CD4-positive, alpha-beta memory T cell (primary cell): ENCODE data around the gene SGCA. TPM values are rescaled to one million over a fixed set of nuclear protein-coding genes. Genes with fewer than 3 reads are reported as not detected.
A peak's percentile ranks its signal among the peaks of the same experiment; 100 is the strongest.

Experiments
- CTCF ChIA-PET: fragments of 350-600 bp; sonication (Branson Sonifier 250); formaldehyde crosslinking; loops from one replicate; lab custom pipeline; 2021; ENCODE audit warnings: inconsistent platforms; ENCODE audit not compliant: partially characterized antibody; lab: Charles Lee
- POLR2A ChIA-PET: fragments of 350-600 bp; sonication (Branson Sonifier 250); formaldehyde crosslinking; loops from one replicate; lab custom pipeline; 2021; ENCODE audit not compliant: partially characterized antibody; lab: Charles Lee
- DNase-seq, 5 donors: peaks; one replicate each; pipeline versions ENCODE4 v3.0.0 to v3.0.0-alpha.2; 2020 to 2022; ENCODE audit warnings: mixed read lengths in 1 of 5
- H3K27ac ChIP-seq: one replicate; pipeline ENCODE4 v1.7.0; 2013; ENCODE audit warnings: low read depth, low read length
- H3K27me3 ChIP-seq: 2 replicates; pipeline ENCODE4 v1.7.0; 2013; ENCODE audit warnings: mild to moderate bottlenecking, low read length, moderate library complexity; ENCODE audit not compliant: insufficient read depth
- H3K36me3 ChIP-seq: 2 replicates; pipeline ENCODE4 v1.7.0; 2013; ENCODE audit warnings: mild to moderate bottlenecking, low read length, moderate library complexity; ENCODE audit not compliant: insufficient read depth
- H3K4me1 ChIP-seq: 2 replicates; pipeline ENCODE4 v1.7.0; 2013; ENCODE audit warnings: mild to moderate bottlenecking, low read length, moderate library complexity; ENCODE audit not compliant: insufficient read depth
- H3K4me3 ChIP-seq, 2 donors: one replicate each; pipeline ENCODE4 v1.7.0; 2013; ENCODE audit warnings: low read length in 2 of 2, mild to moderate bottlenecking in 1 of 2
- H3K9me3 ChIP-seq, 2 donors: one replicate each; pipeline ENCODE4 v1.7.0; 2013; ENCODE audit warnings: low read length in 2 of 2, control low read depth in 1 of 2; ENCODE audit not compliant: control insufficient read depth in 1 of 2
- H3K27ac Mint-ChIP-seq, 7 donors: one replicate each; pipeline ENCODE4 v1.8.0; 2020 to 2021; ENCODE audit warnings: mixed read lengths in 7 of 7, mild to moderate bottlenecking in 6 of 7, inconsistent platforms in 3 of 7, moderate library complexity in 3 of 7
- H3K27me3 Mint-ChIP-seq, 2 donors: one replicate each; pipeline ENCODE4 v1.8.0; 2020 to 2021; ENCODE audit warnings: mixed read lengths in 2 of 2
- H3K36me3 Mint-ChIP-seq, 2 donors: one replicate each; pipeline ENCODE4 v1.8.0; 2020 to 2021; ENCODE audit warnings: mixed read lengths in 2 of 2, inconsistent platforms in 1 of 2, mild to moderate bottlenecking in 1 of 2
- H3K4me1 Mint-ChIP-seq, 4 donors: one replicate each; pipeline ENCODE4 v1.8.0; 2020 to 2021; ENCODE audit warnings: mixed read lengths in 4 of 4, mild to moderate bottlenecking in 1 of 4
- H3K4me3 Mint-ChIP-seq, 8 donors: one replicate each; pipeline ENCODE4 v1.8.0; 2020 to 2021; ENCODE audit warnings: mixed read lengths in 8 of 8, mild to moderate bottlenecking in 7 of 8, moderate library complexity in 6 of 8, inconsistent platforms in 3 of 8
- H3K9me3 Mint-ChIP-seq, 8 donors: one replicate each; pipeline ENCODE4 v1.8.0; 2020 to 2021; ENCODE audit warnings: mixed read lengths in 8 of 8, mild to moderate bottlenecking in 5 of 8, inconsistent platforms in 3 of 8, moderate library complexity in 1 of 8
- intact Hi-C: fragments of 100-400 bp; cut with micrococcal nuclease; formaldehyde crosslinking; loops from one replicate; pipeline ENCODE4 v1.15.1; 2023
- polyA plus RNA-seq, 2 donors: library from polyadenylated mRNA; unstranded; fragments of 300-500 nt; fragmentation: Illumina TruSeq; gene quantifications; one replicate each; pipeline ENCODE4 v1.2.3, GENCODE V29; 2021
- total RNA-seq, 2 experiments: library from RNA; stranded (reverse); gene quantifications; one replicate each; pipeline ENCODE4 v1.2.3, GENCODE V29; 2021

SGCA gene
- total RNA-seq (not detected), polyA plus RNA-seq (not detected)

DNA sequence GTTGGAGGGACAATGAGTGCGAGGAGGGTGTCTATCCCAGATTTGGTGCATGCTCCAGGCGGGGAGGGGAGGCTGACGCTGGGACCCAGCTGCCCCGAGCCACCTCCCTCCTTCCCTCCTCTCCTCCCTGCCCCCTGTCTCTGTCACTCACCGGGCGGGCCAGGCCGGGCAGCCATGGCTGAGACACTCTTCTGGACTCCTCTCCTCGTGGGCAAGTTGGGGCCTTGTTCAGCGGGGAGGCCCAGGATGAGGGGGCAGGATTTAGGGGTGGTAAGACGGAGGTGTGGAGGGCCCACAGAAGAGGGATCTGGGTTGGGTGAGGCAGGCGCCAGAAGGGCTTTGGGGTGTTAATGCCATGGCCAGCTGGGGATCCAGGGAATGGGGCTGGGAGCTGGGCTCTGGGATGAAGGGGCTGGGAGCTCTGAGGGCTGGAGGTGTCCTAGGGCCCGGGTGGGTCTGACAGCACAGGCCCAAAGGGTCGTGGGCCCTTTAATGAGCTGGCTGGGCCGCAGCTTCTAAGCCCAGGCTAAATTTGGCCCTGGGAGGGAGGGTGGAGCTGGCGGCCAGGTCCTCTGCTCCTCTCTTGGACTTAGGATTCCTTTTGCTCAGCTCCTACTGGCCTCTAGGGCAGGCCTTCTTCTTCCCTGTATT, at the start of gene SGCA:
Gene SGCA, plus strand, starts transcription at position 139 of the 651 bp plus-strand sequence. Its CDS starts 36 bp downstream, at position 175.
- Mint-ChIP-seq H3K4me3 (no peak within 1 kb of the TSS), H3K27me3 (peaks cover 2 to 3% of the 10 kb centered on the region in 2 donors), H3K36me3 (peaks cover 0 to 3% of the 10 kb centered on the region in 2 donors), H3K9me3 (peaks cover 0 to 3% (median 0%) of the 10 kb centered on the region in 8 donors), H3K4me1 (peaks cover 21 to 43% (median 26%) of the 10 kb centered on the region in 4 donors), H3K27ac (peak within 1 kb of the TSS in 5 of 7 donors; percentile 55 to 75 (median 63))
- Histone ChIP-seq H3K27ac (no peak within 1 kb of the TSS), H3K9me3 (no peaks in the 10 kb centered on the region), H3K27me3 (no peaks in the 10 kb centered on the region), H3K4me1 (peaks cover 25% of the 10 kb centered on the region), H3K36me3 (no peaks in the 10 kb centered on the region), H3K4me3 (no peak within 1 kb of the TSS)
- ChIA-PET CTCF (interaction anchor here (1.2 to 1.6 kb wide), 3 partner anchors 27 to 72 kb away, joined by 3 to 7 read pairs (median 4); no protein-coding TSS in a partner anchor), POLR2A (interaction anchor here (1.1 kb wide), 1 partner anchor 15 kb away, joined by 3 read pairs; no protein-coding TSS in a partner anchor)
- intact Hi-C loops = no loop called here
- peak in 1 of 5 donors; percentile 9 for DNase-seq

DNA sequence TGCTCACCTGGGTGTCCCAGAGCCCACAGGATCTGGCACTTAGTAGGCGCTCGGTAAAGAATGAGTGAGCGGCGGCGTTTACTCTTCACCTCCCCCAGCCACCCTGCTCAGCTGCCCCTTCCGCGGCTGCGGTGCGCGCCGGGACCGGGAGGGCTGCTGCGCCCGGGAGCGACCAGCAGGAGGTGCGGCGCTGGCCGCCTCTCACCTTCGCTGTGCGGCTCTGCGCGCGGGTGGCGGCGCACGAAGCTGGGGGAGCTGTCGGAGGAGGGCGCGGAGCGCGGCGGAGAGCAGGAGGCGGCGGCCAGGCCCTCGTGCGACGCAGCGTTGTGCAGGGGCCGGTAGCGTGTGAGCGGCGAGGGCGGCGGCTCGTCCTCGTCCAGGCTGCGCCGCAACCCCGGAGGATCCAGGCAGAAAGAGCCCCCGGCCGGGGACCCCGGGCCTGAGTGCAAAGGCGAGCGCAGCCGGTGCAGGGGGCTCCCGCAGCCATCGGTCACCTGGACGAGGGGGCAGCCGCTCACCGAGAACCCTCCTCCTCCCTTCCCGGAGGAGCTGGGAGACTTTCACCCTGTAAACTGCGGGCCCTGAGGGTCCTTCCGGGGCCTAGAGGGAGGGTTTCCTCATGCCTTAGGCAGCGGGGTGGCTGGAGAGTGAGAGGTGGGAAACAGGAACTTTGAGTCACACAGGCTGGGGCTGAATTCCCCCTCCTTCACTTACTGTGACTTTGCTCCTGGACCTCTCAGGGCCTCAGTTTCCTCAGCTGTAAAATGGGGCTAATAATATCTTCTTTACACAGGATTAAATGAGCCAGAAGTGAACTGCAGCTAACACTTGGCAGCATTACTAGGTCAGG, 48.4 kb upstream of the SGCA start:
- no peaks in the 10 kb centered on the region for H3K36me3 Mint-ChIP-seq
- Histone ChIP-seq H3K4me3 (peak overlapping the region in 1 of 2 donors; percentile 6), H3K27me3 (peaks cover 7% of the 10 kb centered on the region), H3K27ac (no peak overlapping the region), H3K9me3 (no peaks in the 10 kb centered on the region), H3K4me1 (peaks cover 13% of the 10 kb centered on the region), H3K36me3 (no peaks in the 10 kb centered on the region)
- no peaks in the 10 kb centered on the region for H3K9me3 Mint-ChIP-seq
- peak overlapping the region in 7 of 8 donors; percentile 13 to 73 (median 49) for H3K4me3 Mint-ChIP-seq
- H3K27me3 Mint-ChIP-seq = peaks cover 16 to 20% of the 10 kb centered on the region in 2 donors
- ChIA-PET CTCF (interaction anchor here (0.6 to 4.1 kb wide), 23 partner anchors 8 to 183 kb away, joined by 3 to 36 read pairs (median 5); partner anchors contain the start of genes PDK2 and TMEM92), POLR2A (interaction anchor here (0.7 to 2.4 kb wide), 8 partner anchors 13 to 61 kb away, joined by 3 to 7 read pairs (median 3); partner anchors contain the start of gene PPP1R9B)
- no peak overlapping the region for H3K27ac Mint-ChIP-seq
- peak; percentile 58 to 63 (median 60) for DNase-seq
- intact Hi-C loops = loop anchor here (1.0 kb wide), 1 partner anchor 61 kb away; no protein-coding TSS in a partner anchor
- H3K4me1 Mint-ChIP-seq = peaks cover 7 to 16% (median 12%) of the 10 kb centered on the region in 4 donors

DNA sequence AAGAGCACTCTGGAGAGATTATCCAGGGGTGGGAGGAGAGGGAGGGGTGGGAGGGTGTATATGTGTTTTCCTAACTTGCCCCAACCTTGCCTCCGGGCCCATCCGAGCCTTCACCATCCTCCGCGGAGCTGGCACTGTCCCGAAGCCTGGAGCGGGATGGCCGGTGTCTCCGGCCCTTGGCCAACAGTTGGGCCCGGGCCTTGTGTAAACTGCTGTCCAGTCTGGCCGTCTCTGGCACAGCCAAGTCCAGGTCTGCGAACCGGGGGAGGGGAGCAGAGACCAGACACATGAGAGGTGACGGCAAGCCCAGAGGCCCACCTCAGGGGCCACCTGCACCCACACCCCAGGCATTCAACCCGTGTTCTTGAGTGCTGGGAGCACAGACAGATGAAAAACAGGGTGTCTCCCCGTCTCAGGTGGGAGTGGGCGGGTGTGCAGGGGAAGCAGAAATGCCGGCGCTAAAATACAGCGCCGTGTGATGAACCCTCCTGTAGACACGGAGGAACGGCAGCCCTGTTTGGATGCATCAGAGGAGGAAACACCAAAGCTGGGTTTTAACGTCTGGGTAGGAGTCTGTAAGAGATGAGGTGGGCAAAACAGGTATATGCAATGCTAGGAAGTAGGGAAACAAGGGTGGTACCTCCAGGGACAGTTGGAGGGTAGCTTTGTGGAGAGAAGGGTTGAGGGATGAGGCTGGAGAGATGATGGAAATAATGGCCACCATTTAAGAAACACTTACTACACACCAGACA, 47.6 kb upstream of the SGCA start:
- DNase-seq = no peak
- Mint-ChIP-seq H3K9me3 (peaks cover 0 to 2% (median 0%) of the 10 kb centered on the region in 8 donors), H3K4me3 (peak overlapping the region in 1 of 8 donors; percentile 13), H3K27me3 (peaks cover 16 to 20% of the 10 kb centered on the region in 2 donors), H3K4me1 (peaks cover 7 to 16% (median 12%) of the 10 kb centered on the region in 4 donors), H3K36me3 (no peaks in the 10 kb centered on the region), H3K27ac (no peak overlapping the region)
- CTCF ChIA-PET = interaction anchor here (0.9 to 4.1 kb wide), 15 partner anchors 7 to 182 kb away, joined by 3 to 36 read pairs (median 7); partner anchors contain the start of genes PDK2 and TMEM92
- no peaks in the 10 kb centered on the region for H3K36me3 ChIP-seq
- no peak overlapping the region for H3K27ac ChIP-seq
- POLR2A ChIA-PET = interaction anchor here (0.8 to 2.4 kb wide), 6 partner anchors 12 to 44 kb away, joined by 3 to 7 read pairs (median 4); partner anchors contain the start of gene PPP1R9B
- peaks cover 13% of the 10 kb centered on the region for H3K4me1 ChIP-seq
- H3K9me3 ChIP-seq = no peaks in the 10 kb centered on the region
- intact Hi-C loops = no loop called here
- no peak overlapping the region for H3K4me3 ChIP-seq
- H3K27me3 ChIP-seq = peaks cover 7% of the 10 kb centered on the region

DNA sequence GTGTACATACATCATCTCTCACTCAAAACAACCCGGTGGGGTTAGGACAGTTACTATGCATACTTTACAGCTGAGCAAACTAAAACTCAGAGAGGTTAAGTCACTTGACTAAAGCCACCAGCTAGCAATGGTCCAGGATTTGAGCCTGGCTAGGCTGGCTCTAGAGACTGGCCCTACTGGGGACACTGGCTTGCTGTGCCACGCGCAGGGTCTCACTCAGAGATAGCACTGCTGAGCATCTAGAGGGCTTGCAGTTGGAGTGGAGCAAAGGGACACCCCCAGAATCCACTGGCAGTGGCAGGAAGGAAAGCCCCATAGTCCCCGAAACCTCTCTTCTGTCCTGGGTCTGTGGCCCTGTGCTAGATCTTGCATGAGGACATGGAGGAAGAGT, 47.0 kb upstream of the SGCA start:
- Histone ChIP-seq H3K4me3 (no peak overlapping the region), H3K27me3 (peaks cover 7% of the 10 kb centered on the region)
- POLR2A ChIA-PET = interaction anchor here (1.2 to 2.4 kb wide), 3 partner anchors 12 to 24 kb away, joined by 3 to 7 read pairs (median 5); no protein-coding TSS in a partner anchor

DNA sequence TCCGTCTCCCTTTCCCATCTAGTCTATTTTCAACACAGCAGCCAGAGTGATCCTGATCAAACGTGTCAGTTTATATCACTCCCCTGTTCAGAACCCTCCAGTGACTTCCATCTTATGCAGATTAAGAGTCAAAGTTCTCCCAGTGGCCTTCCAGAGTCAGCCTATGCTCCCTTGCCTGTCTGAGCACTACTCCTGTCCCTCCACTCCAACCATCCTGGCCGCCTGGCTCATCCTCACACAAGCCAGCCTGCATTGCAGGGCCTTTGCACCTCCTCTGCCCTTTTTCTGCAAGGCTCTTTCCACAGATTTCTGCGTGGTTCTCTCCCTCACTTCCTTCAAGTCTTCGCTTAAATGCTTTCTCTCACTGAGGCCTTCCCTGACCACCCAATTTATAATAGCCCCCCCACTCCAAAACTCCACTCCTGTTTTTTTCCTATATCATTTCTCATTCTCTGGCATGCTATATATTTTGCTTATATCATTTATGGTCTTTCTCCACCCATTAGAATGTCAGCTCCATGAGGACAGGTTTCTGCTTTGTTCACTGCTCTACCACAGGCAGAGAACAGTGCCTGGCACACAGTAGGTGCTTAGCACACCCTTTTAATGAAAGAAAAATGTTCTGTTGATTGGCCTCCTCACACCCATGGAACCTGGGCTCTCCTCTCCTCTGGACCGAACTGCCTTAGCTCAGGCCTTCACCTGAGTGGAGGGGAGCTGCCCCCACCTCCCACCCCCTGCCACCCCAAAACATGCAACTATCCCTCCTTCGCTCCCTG, 45.1 kb upstream of the SGCA start:
- H3K4me1 Mint-ChIP-seq = peaks cover 3 to 8% (median 6%) of the 10 kb centered on the region in 4 donors

More for the DNA sequence above, 47.0 kb upstream of the SGCA start:
- CTCF ChIA-PET = interaction anchor here (1.2 to 4.1 kb wide), 6 partner anchors 10 to 51 kb away, joined by 3 to 36 read pairs (median 11); no protein-coding TSS in a partner anchor
- Histone ChIP-seq H3K4me1 (peaks cover 13% of the 10 kb centered on the region), H3K27ac (no peak overlapping the region), H3K9me3 (no peaks in the 10 kb centered on the region), H3K36me3 (no peaks in the 10 kb centered on the region)
- Mint-ChIP-seq H3K36me3 (no peaks in the 10 kb centered on the region), H3K9me3 (peaks cover 0 to 2% (median 0%) of the 10 kb centered on the region in 8 donors), H3K4me3 (peak overlapping the region in 1 of 8 donors; percentile 26), H3K4me1 (peaks cover 7 to 16% (median 12%) of the 10 kb centered on the region in 4 donors), H3K27ac (no peak overlapping the region), H3K27me3 (peaks cover 16 to 20% of the 10 kb centered on the region in 2 donors)
- DNase-seq = no peak
- intact Hi-C loops = no loop called here

More for the DNA sequence above, 45.1 kb upstream of the SGCA start:
- POLR2A ChIA-PET = interaction anchor here (0.7 to 1.6 kb wide), 2 partner anchors 12 to 20 kb away, joined by 3 read pairs; no protein-coding TSS in a partner anchor
- intact Hi-C loops = no loop called here
- no peak overlapping the region for H3K4me3 ChIP-seq
- no peak overlapping the region for H3K27ac ChIP-seq
- H3K9me3 ChIP-seq = no peaks in the 10 kb centered on the region
- no peaks in the 10 kb centered on the region for H3K36me3 ChIP-seq
- H3K27me3 Mint-ChIP-seq = peaks cover 11 to 14% of the 10 kb centered on the region in 2 donors
- peaks cover 7% of the 10 kb centered on the region for H3K27me3 ChIP-seq
- H3K4me1 ChIP-seq = peaks cover 13% of the 10 kb centered on the region
- peaks cover 0 to 2% (median 0%) of the 10 kb centered on the region in 8 donors for H3K9me3 Mint-ChIP-seq
- H3K4me3 Mint-ChIP-seq = no peak overlapping the region
- no peaks in the 10 kb centered on the region for H3K36me3 Mint-ChIP-seq
- H3K27ac Mint-ChIP-seq = no peak overlapping the region
- no peak for DNase-seq
- CTCF ChIA-PET = interaction anchor here (1.0 to 2.9 kb wide), 6 partner anchors 10 to 79 kb away, joined by 3 to 13 read pairs (median 4); no protein-coding TSS in a partner anchor
